Erythroblast (primary cell): ENCODE data around the gene CLEC9A.

ENCODE experiments used
- GATA1 ChIP-seq: IDR thresholded peaks from 2 replicates; pipeline ENCODE4 v1.6.1; 2011; ENCODE audit warnings: low read depth, mild to moderate bottlenecking, control low read depth, low read length, moderate library complexity
- POLR2A ChIP-seq: IDR thresholded peaks from 2 replicates; pipeline ENCODE4 v1.6.1; 2011; ENCODE audit warnings: mild to moderate bottlenecking, low read length

GRCh38 chr12:10067942-10068341 lies 37.5 kb downstream of the CLEC9A start:
- TF ChIP-seq POLR2A (no peak), GATA1 (no peak)
